ENCODE results near the gene OR2T1.
"Not testable (repeated sequence)": the region's sequence is repeated elsewhere in the genome, so short reads cannot be mapped to it uniquely, and the experiment has no call there.

OR2T1 gene

GRCh38 chr1:248434913-248435312, 32.1 kb downstream of the OR2T1 start:
- DNase-seq (ENCODE audit: low read depth in 2 of 2), result not testable (repeated sequence)

- DNase-seq (ENCODE audit: low read depth in 2 of 2), result not testable (repeated sequence)
Measured at GRCh38 chr1:248436303-248436702, 33.5 kb downstream of the OR2T1 start.

GRCh38 chr1:248438668-248439067, 35.8 kb downstream of the OR2T1 start:
- DNase-seq (ENCODE audit: low read depth in 2 of 2), result not testable (repeated sequence)

GRCh38 chr1:248439283-248439682, 36.4 kb downstream of the OR2T1 start:
- DNase-seq (ENCODE audit: low read depth in 2 of 2), result not testable (repeated sequence)

- DNase-seq (ENCODE audit: low read depth in 2 of 2), result not testable (repeated sequence)
Measured at GRCh38 chr1:248442500-248443277, 39.8 kb downstream of the OR2T1 start.

GRCh38 chr1:248444603-248445002, 41.8 kb downstream of the OR2T1 start:
- not testable (repeated sequence) for DNase-seq (ENCODE audit: low read depth in 2 of 2)

- not testable (repeated sequence) for DNase-seq (ENCODE audit: low read depth in 2 of 2)
Measured at GRCh38 chr1:248445399-248445798, 42.6 kb downstream of the OR2T1 start, which contains the start of gene OR2T2. Gene OR2T2 (plus strand): TSS chr1:248445637. CDS start chr1:248452798, 7,161 bp downstream.

GRCh38 chr1:248448409-248449074, 45.7 kb downstream of the OR2T1 start:
- DNase-seq (ENCODE audit: low read depth in 2 of 2), result not testable (repeated sequence)

GRCh38 chr1:248449821-248450465, 47.1 kb downstream of the OR2T1 start:
- not testable (repeated sequence) for DNase-seq (ENCODE audit: low read depth in 2 of 2)

- DNase-seq (ENCODE audit: low read depth in 2 of 2), result not testable (repeated sequence)
Measured at GRCh38 chr1:248450466-248451145, 47.8 kb downstream of the OR2T1 start.

GRCh38 chr1:248453619-248454018, 50.8 kb downstream of the OR2T1 start:
- DNase-seq (ENCODE audit: low read depth in 2 of 2), result not testable (repeated sequence)

GRCh38 chr1:248455045-248455444, 52.2 kb downstream of the OR2T1 start:
- DNase-seq (ENCODE audit: low read depth in 2 of 2), result not testable (repeated sequence)

GRCh38 chr1:248456635-248457034, 53.8 kb downstream of the OR2T1 start:
- DNase-seq (ENCODE audit: low read depth in 2 of 2), result not testable (repeated sequence)
